GM18502 (cell line): ENCODE data around the gene IFT172.
"Not testable (repeated sequence)": the region's sequence is repeated elsewhere in the genome, so short reads cannot be mapped to it uniquely, and the experiment has no call there.

ENCODE experiments used
- ATAC-seq: cut with Tn5 transposase; IDR thresholded peaks from one replicate; pipeline ENCODE4 v1.9.1; 2021; ENCODE audit warnings: mild to moderate bottlenecking; ENCODE audit not compliant: unreplicated experiment, poor library complexity

The IFT172 gene

GRCh38 chr2:27431395-27431794 is 58.1 kb downstream of the IFT172 start:
- no peak for ATAC-seq

- ATAC-seq = peak; percentile 72
These were observed 60.5 kb downstream of the IFT172 start for GRCh38 chr2:27428978-27429541.

GRCh38 chr2:27428213-27428977 is 61.1 kb downstream of the IFT172 start, which contains the start of gene NRBP1:
TSS of gene NRBP1 (plus strand) at chr2:27428631. CDS start at chr2:27433274, 4,643 bp downstream.
- peak; percentile 91 for ATAC-seq

GRCh38 chr2:27427863-27428212 is 61.7 kb downstream of the IFT172 start:
- ATAC-seq = no peak

- not testable (repeated sequence) for ATAC-seq
These were observed 64.5 kb downstream of the IFT172 start for GRCh38 chr2:27425039-27425438.

- no peak for ATAC-seq
These were observed 66.6 kb downstream of the IFT172 start for GRCh38 chr2:27422958-27423357.

- no peak for ATAC-seq
These were observed 67.8 kb downstream of the IFT172 start for GRCh38 chr2:27421660-27422250.

GRCh38 chr2:27420996-27421395 is 68.5 kb downstream of the IFT172 start:
- ATAC-seq = no peak

- no peak for ATAC-seq
These were observed 73.4 kb downstream of the IFT172 start for GRCh38 chr2:27416151-27416550.

- no peak for ATAC-seq
These were observed 77.0 kb downstream of the IFT172 start for GRCh38 chr2:27412419-27413152.

GRCh38 chr2:27409321-27410073 is 80.0 kb downstream of the IFT172 start, which contains the start of gene PPM1G:
TSS of gene PPM1G (minus strand) at chr2:27409591. CDS start at chr2:27409422, 169 bp downstream.
- ATAC-seq = peak; percentile 94

- ATAC-seq = peak; percentile 28
These were observed 80.8 kb downstream of the IFT172 start for GRCh38 chr2:27408601-27409320.

GRCh38 chr2:27407798-27408491 is 81.6 kb downstream of the IFT172 start:
- no peak for ATAC-seq

GRCh38 chr2:27400348-27401135 is 89.0 kb downstream of the IFT172 start:
- ATAC-seq = no peak

GRCh38 chr2:27398962-27399361 is 90.6 kb downstream of the IFT172 start:
- ATAC-seq = no peak
